Prostate gland (tissue), 2 donors: ENCODE data around the gene ATP9A. TPM values are rescaled to one million over a fixed set of nuclear protein-coding genes. Genes with fewer than 3 reads are reported as not detected.

Source experiments
- DNase-seq: peaks from one replicate; pipeline ENCODE4 v3.0.0-alpha.2; 2019; ENCODE audit warnings: low spot score
- H3K27ac ChIP-seq, 2 donors: fragments of 200-600 bp; sonication (generic); 2 replicates each; pipeline ENCODE4 v1.5.1; 2017 to 2019
- H3K27me3 ChIP-seq: fragments of 200-600 bp; sonication (generic); replicated peaks from 2 replicates; pipeline ENCODE4 v1.5.1; 2019; ENCODE audit not compliant: insufficient read depth
- H3K36me3 ChIP-seq, 2 donors: fragments of 200-600 bp; sonication (generic); 1 replicate in 1 of 2; 2 replicates in 1 of 2; pipeline versions ENCODE4 v1.5.1 to v1.8.1; 2017 to 2019
- H3K4me1 ChIP-seq: fragments of 200-600 bp; sonication (generic); replicated peaks from 2 replicates; pipeline ENCODE4 v1.5.1; 2019
- H3K4me3 ChIP-seq, 2 donors: fragments of 200-600 bp; sonication (generic); 2 replicates each; pipeline ENCODE4 v1.5.1; 2017 to 2019
- H3K9me3 ChIP-seq: fragments of 200-600 bp; sonication (generic); 2 replicates; pipeline ENCODE4 v1.5.1; 2017
- CTCF ChIP-seq, 4 experiments: fragments of 200-600 bp in 2 of 4; fragments of 450-650 bp in 2 of 4; sonication (generic) in 2 of 4; IDR thresholded peaks; 1 replicate in 3 of 4; 2 replicates in 1 of 4; pipeline ENCODE4 v1.5.1; 2016 to 2019; ENCODE audit warnings: antibody characterized with exemption in 4 of 4, mild to moderate bottlenecking in 2 of 4, moderate library complexity in 2 of 4
- POLR2A ChIP-seq: fragments of 450-650 bp; IDR thresholded peaks from one replicate; pipeline ENCODE4 v1.6.1; 2016; ENCODE audit warnings: antibody characterized with exemption, mild to moderate bottlenecking
- POLR2AphosphoS5 ChIP-seq: sonication (generic); formaldehyde crosslinking; IDR thresholded peaks from one replicate; pipeline ENCODE4 v1.6.1; 2017; ENCODE audit warnings: antibody characterized with exemption
- WGBS: methylation state at CpG from one replicate; pipeline ENCODE4 v1.1.5; 2018; 5-methylcytosine and 5-hydroxymethylcytosine counted together
- intact Hi-C: fragments of 100-400 bp; cut with DNase I; formaldehyde crosslinking; loops from one replicate; pipeline ENCODE4 v1.14.2; 2022
- total RNA-seq, 2 donors: library from RNA; depleted of rRNA; stranded (reverse); fragments of >200 nt; gene quantifications; one replicate each; pipeline ENCODE4 v1.1.0, GENCODE V29; 2016

ATP9A gene
- total RNA-seq, 2 donors from 2014 or later = 35.1 to 118 TPM

- no peaks in the 10 kb centered on the region for H3K9me3 ChIP-seq
- intact Hi-C loops = loop anchor here (1.0 to 10.0 kb wide), 2 partner anchors 223 to 610 kb away; no protein-coding TSS in a partner anchor
- no peaks in the 10 kb centered on the region for H3K27me3 ChIP-seq
- H3K36me3 ChIP-seq = peaks cover 0 to under 1% of the 10 kb centered on the region in 2 donors
- H3K27ac ChIP-seq = peak overlapping the region; percentile 46 to 54
- peak; percentile 74 for TF ChIP-seq POLR2AphosphoS5
- peak; percentile 52 to 93 (median 91) for TF ChIP-seq CTCF (IDR thresholded peaks at IDR 0.05)
- no peak for TF ChIP-seq POLR2A
- H3K4me3 ChIP-seq = no peak overlapping the region
- 16% methylated on average over 13 of the region's 13 CpGs for WGBS
- DNase-seq = peak; percentile 87
- H3K4me1 ChIP-seq = no peaks in the 10 kb centered on the region
Measured at GRCh38 chr20:51595058-51595532, 173.1 kb downstream of the ATP9A start.

- H3K27me3 ChIP-seq = no peaks in the 10 kb centered on the region
- peak overlapping the region; percentile 46 to 61 for H3K27ac ChIP-seq
- intact Hi-C loops = loop anchor here (1.0 to 10.0 kb wide), 3 partner anchors 147 to 610 kb away; no protein-coding TSS in a partner anchor
- H3K4me3 ChIP-seq = no peak overlapping the region
- 47% methylated on average over 12 of the region's 12 CpGs for WGBS
- DNase-seq = no peak
- no peaks in the 10 kb centered on the region for H3K36me3 ChIP-seq
- TF ChIP-seq POLR2AphosphoS5 (no peak), POLR2A (no peak), CTCF (IDR thresholded peaks at IDR 0.05) (no peak)
- no peaks in the 10 kb centered on the region for H3K9me3 ChIP-seq
- no peaks in the 10 kb centered on the region for H3K4me1 ChIP-seq
Measured at GRCh38 chr20:51594236-51595057, 173.7 kb downstream of the ATP9A start.

- peak overlapping the region; percentile 46 to 61 for H3K27ac ChIP-seq
Measured at GRCh38 chr20:51593584-51593983, 174.6 kb downstream of the ATP9A start.

GRCh38 chr20:51592564-51592963 lies 175.6 kb downstream of the ATP9A start:
- TF ChIP-seq CTCF (IDR thresholded peaks at IDR 0.05) (no peak), POLR2A (no peak), POLR2AphosphoS5 (no peak)

More at GRCh38 chr20:51593584-51593983, 174.6 kb downstream of the ATP9A start:
- Histone ChIP-seq H3K27me3 (no peaks in the 10 kb centered on the region), H3K4me3 (no peak overlapping the region), H3K36me3 (no peaks in the 10 kb centered on the region), H3K4me1 (no peaks in the 10 kb centered on the region), H3K9me3 (no peaks in the 10 kb centered on the region)
- no peak for DNase-seq
- intact Hi-C loops = loop anchor here (5.0 to 10.0 kb wide), 2 partner anchors 146 to 609 kb away; no protein-coding TSS in a partner anchor
- 87% methylated on average over 2 of the region's 2 CpGs for WGBS
- TF ChIP-seq POLR2AphosphoS5 (no peak), POLR2A (no peak), CTCF (IDR thresholded peaks at IDR 0.05) (no peak)

More at GRCh38 chr20:51592564-51592963, 175.6 kb downstream of the ATP9A start:
- Histone ChIP-seq H3K27me3 (no peaks in the 10 kb centered on the region), H3K36me3 (no peaks in the 10 kb centered on the region), H3K4me3 (no peak overlapping the region), H3K4me1 (no peaks in the 10 kb centered on the region), H3K27ac (no peak overlapping the region), H3K9me3 (no peaks in the 10 kb centered on the region)
- intact Hi-C loops = loop anchor here (5.0 to 10.0 kb wide), 2 partner anchors 145 to 608 kb away; no protein-coding TSS in a partner anchor
- no peak for DNase-seq
- 94% methylated on average over 8 of the region's 8 CpGs for WGBS
